HepG2 (cell line): ENCODE measurements around the gene C9orf50. TPM values are rescaled to one million over a fixed set of nuclear protein-coding genes. Genes with fewer than 3 reads are reported as not detected.

Experiments used
- BORCS8-MEF2B ChIP-seq: sonication (generic); formaldehyde crosslinking; IDR thresholded peaks from 2 replicates; pipeline ENCODE4 v1.8.0; 2022; ENCODE audit warnings: mild to moderate bottlenecking, missing genetic modification reagents
- EEA1 ChIP-seq: sonication (generic); formaldehyde crosslinking; IDR thresholded peaks from 2 replicates; pipeline ENCODE4 v1.5.1; 2020; ENCODE audit warnings: mild to moderate bottlenecking, missing genetic modification reagents, borderline replicate concordance
- GATAD2A ChIP-seq: IDR thresholded peaks from 2 replicates; pipeline ENCODE4 v1.6.1; 2016
- MTF1 ChIP-seq: sonication (generic); formaldehyde crosslinking; IDR thresholded peaks from 2 replicates; pipeline ENCODE4 v1.5.0; 2020; ENCODE audit warnings: missing genetic modification reagents
- NCOA5 ChIP-seq: sonication (generic); formaldehyde crosslinking; IDR thresholded peaks from 2 replicates; pipeline ENCODE4 v1.4.0; 2020; ENCODE audit warnings: missing genetic modification reagents
- NR2F1 ChIP-seq, 2 experiments: fragments of 450-650 bp in 1 of 2; formaldehyde crosslinking in 1 of 2; IDR thresholded peaks; 2 replicates each; pipeline versions ENCODE4 v1.5.0 to v1.6.1; 2016 to 2020; ENCODE audit warnings: mild to moderate bottlenecking in 1 of 2, missing compliant biosample characterization in 1 of 2, missing genetic modification reagents in 1 of 2, moderate library complexity in 1 of 2
- PHF20 ChIP-seq: sonication (generic); formaldehyde crosslinking; IDR thresholded peaks from 2 replicates; pipeline ENCODE4 v1.5.0; 2020; ENCODE audit warnings: mild to moderate bottlenecking, missing genetic modification reagents
- PHF21A ChIP-seq: sonication (generic); formaldehyde crosslinking; IDR thresholded peaks from 2 replicates; pipeline ENCODE4 v1.5.0; 2020; ENCODE audit warnings: mild to moderate bottlenecking, missing genetic modification reagents
- SPEN ChIP-seq: sonication (generic); formaldehyde crosslinking; IDR thresholded peaks from 2 replicates; pipeline ENCODE4 v1.5.1; 2020; ENCODE audit warnings: low read depth, mild to moderate bottlenecking, missing genetic modification reagents
- ZBTB8A ChIP-seq: sonication (generic); formaldehyde crosslinking; IDR thresholded peaks from 2 replicates; pipeline ENCODE4 v1.4.0; 2020; ENCODE audit warnings: mild to moderate bottlenecking, low read depth, missing genetic modification reagents, borderline replicate concordance
- ZNF136 ChIP-seq: sonication (generic); formaldehyde crosslinking; IDR thresholded peaks from 2 replicates; pipeline ENCODE4 v1.8.1; 2022; ENCODE audit warnings: low read depth, mild to moderate bottlenecking, moderate library complexity, missing genetic modification reagents
- ZNF564 ChIP-seq: sonication (generic); formaldehyde crosslinking; IDR thresholded peaks from 2 replicates; pipeline ENCODE4 v1.8.1; 2023; ENCODE audit warnings: mild to moderate bottlenecking, missing genetic modification reagents
- ZNF605 ChIP-seq: sonication (generic); formaldehyde crosslinking; IDR thresholded peaks from 2 replicates; pipeline ENCODE4 v1.8.0; 2022; ENCODE audit warnings: mild to moderate bottlenecking, missing genetic modification reagents
- polyA plus RNA-seq, 8 experiments: library from polyadenylated mRNA; depleted of rRNA in 3 of 8; stranded (reverse) in 7 of 8; unstranded in 1 of 8; fragments of >200 nt; fragmentation: Illumina TruSeq in 4 of 8; extraction: Trizol in 4 of 8; gene quantifications; 2 replicates each; pipeline versions ENCODE4 v1.2.1 to v1.2.3, GENCODE V29; 2011 to 2016; ENCODE audit warnings: low read depth in 4 of 8, missing spikeins in 1 of 8, mixed read lengths in 1 of 8; ENCODE audit not compliant: insufficient read depth in 1 of 8
- total RNA-seq, 5 experiments: library from RNA; depleted of rRNA; stranded (reverse); fragments of >200 nt; fragmentation: Illumina TruSeq; extraction: Trizol; gene quantifications; 2 replicates each; pipeline ENCODE4 v1.2.3, GENCODE V29; 2016; ENCODE audit warnings: low read depth in 1 of 5
- TF ChIP-seq, protein P1 (sequence below): sonication (generic); formaldehyde crosslinking; conservative IDR thresholded peaks from 2 replicates; pipeline ENCODE4 v1.4.0; 2020; ENCODE audit warnings: missing genetic modification reagents
- TF ChIP-seq, protein P2 (sequence below): sonication (generic); formaldehyde crosslinking; IDR thresholded peaks from 2 replicates; pipeline ENCODE4 v1.8.0; 2022; ENCODE audit warnings: mild to moderate bottlenecking, missing genetic modification reagents
- TF ChIP-seq, protein P3 (sequence below): sonication (generic); formaldehyde crosslinking; IDR thresholded peaks from 2 replicates; pipeline ENCODE4 v1.8.1; 2023; ENCODE audit warnings: mild to moderate bottlenecking, missing genetic modification reagents, borderline replicate concordance
- TF ChIP-seq, protein P4 (sequence below): sonication (generic); formaldehyde crosslinking; IDR thresholded peaks from 2 replicates; pipeline ENCODE4 v1.8.0; 2022; ENCODE audit warnings: missing genetic modification reagents, mild to moderate bottlenecking, inconsistent platforms, borderline replicate concordance

The C9orf50 gene
- total and polyA plus RNA-seq, 2 of the 13 experiments (the other 11 are each of a cell fraction or from before 2014, with no cell fraction given) = not detected

DNA sequence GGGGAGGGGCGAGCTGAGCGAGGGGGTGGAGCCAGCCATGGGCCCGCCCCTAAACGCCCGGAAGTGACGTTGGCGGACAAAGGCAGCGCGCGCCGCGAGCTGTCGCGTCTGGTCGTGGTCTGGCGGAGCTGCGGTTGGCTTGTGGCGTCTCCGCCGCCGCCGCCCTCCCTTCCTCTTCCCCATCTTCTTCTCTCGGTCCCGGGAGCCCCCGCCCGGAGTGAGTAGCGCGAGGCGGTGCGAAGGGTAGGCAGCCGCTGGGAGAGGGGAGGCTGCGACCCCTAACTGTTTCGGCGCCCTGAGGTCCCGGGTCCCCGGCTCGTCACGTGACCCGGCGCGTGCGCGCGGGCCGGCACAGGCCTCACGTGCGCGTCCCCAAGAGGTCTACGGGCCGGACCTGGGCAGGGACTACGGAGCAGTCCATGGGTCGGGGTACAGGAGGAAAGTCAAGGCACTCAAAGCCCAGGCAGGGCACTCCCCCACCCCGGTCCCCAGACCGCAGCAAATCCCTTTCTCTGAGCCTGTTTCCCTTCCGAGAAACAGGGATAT is 5.3 kb upstream of the C9orf50 start, which contains the start of gene NTMT1 (continued):
- no peak; the same call in 1 of the 2 replicates for TF ChIP-seq ZBTB8A (CRISPR knock-in tag)
- TF ChIP-seq PHF21A (CRISPR knock-in tag) = no peak
- TF ChIP-seq, protein P1, sequence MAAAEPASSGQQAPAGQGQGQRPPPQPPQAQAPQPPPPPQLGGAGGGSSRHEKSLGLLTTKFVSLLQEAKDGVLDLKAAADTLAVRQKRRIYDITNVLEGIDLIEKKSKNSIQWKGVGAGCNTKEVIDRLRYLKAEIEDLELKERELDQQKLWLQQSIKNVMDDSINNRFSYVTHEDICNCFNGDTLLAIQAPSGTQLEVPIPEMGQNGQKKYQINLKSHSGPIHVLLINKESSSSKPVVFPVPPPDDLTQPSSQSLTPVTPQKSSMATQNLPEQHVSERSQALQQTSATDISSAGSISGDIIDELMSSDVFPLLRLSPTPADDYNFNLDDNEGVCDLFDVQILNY (CRISPR knock-in tag) = peak; percentile 65; the same call in 1 of the 2 replicates
- TF ChIP-seq, protein P2, sequence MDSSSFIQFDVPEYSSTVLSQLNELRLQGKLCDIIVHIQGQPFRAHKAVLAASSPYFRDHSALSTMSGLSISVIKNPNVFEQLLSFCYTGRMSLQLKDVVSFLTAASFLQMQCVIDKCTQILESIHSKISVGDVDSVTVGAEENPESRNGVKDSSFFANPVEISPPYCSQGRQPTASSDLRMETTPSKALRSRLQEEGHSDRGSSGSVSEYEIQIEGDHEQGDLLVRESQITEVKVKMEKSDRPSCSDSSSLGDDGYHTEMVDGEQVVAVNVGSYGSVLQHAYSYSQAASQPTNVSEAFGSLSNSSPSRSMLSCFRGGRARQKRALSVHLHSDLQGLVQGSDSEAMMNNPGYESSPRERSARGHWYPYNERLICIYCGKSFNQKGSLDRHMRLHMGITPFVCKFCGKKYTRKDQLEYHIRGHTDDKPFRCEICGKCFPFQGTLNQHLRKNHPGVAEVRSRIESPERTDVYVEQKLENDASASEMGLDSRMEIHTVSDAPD (CRISPR knock-in tag) = 0 out of 2 replicates have a peak, but pooled peaks have one; percentile 40
- TF ChIP-seq BORCS8-MEF2B (CRISPR knock-in tag) = peak; percentile 77
- TF ChIP-seq NR2F1 (CRISPR knock-in tag; IDR thresholded peaks at IDR 0.05) = peak in 1 of 2 experiments; percentile 50; a peak in 2 of 4 replicates
- TF ChIP-seq, protein P3, sequence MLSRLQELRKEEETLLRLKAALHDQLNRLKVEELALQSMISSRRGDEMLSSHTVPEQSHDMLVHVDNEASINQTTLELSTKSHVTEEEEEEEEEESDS (CRISPR knock-in tag) = no peak; the same call in 1 of the 2 replicates
- TF ChIP-seq ZNF605 (CRISPR knock-in tag) = peak; percentile 97; the same call in 1 of the 2 replicates
- TF ChIP-seq NCOA5 = no peak
- TF ChIP-seq SPEN (CRISPR knock-in tag) = peak; percentile 82
- no peak for TF ChIP-seq MTF1 (CRISPR knock-in tag)
- TF ChIP-seq PHF20 (CRISPR knock-in tag) = peak; percentile 76
- no peak; the same call in 1 of the 2 replicates for TF ChIP-seq ZNF136 (CRISPR knock-in tag)
- TF ChIP-seq ZNF564 (CRISPR knock-in tag) = no peak
- TF ChIP-seq, protein P4, sequence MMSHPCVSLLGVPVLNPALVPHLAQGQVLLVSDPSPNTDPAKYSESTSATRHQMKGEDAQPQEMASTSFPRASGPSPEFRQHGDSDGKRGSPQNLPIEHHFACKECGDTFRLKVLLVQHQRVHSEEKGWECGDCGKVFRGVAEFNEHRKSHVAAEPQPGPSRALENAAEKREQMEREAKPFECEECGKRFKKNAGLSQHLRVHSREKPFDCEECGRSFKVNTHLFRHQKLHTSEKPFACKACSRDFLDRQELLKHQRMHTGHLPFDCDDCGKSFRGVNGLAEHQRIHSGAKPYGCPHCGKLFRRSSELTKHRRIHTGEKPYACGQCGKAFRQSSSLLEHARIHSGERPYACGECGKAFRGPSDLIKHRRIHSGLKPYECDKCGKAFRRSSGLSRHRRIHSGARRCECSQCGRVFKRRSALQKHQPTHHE = peak; percentile 20; the same call in 1 of the 2 replicates
- no peak for TF ChIP-seq GATAD2A (CRISPR knock-in tag)
- no peak for TF ChIP-seq EEA1 (CRISPR knock-in tag)
